Parathyroid adenoma (tissue), 2 donors: ENCODE measurements around the gene AGXT2.

Experiments used
- H2AFZ ChIP-seq: fragments of 300-600 bp; sonication (generic); one replicate; pipeline ENCODE4 v1.7.0; 2017; ENCODE audit warnings: antibody characterized with exemption, mild to moderate bottlenecking
- H3K27ac ChIP-seq: fragments of 300-600 bp; sonication (generic); one replicate; pipeline ENCODE4 v1.7.0; 2017
- H3K27me3 ChIP-seq: fragments of 300-600 bp; sonication (generic); one replicate; pipeline ENCODE4 v1.7.0; 2017; ENCODE audit warnings: low read length; ENCODE audit not compliant: control insufficient read depth, insufficient read depth
- H3K36me3 ChIP-seq: fragments of 300-600 bp; sonication (generic); one replicate; pipeline ENCODE4 v1.7.0; 2017; ENCODE audit warnings: low read length; ENCODE audit not compliant: control insufficient read depth, insufficient read depth
- H3K4me1 ChIP-seq: fragments of 300-600 bp; sonication (generic); one replicate; pipeline ENCODE4 v1.7.0; 2017; ENCODE audit warnings: control low read depth
- H3K4me2 ChIP-seq: fragments of 300-600 bp; sonication (generic); one replicate; pipeline ENCODE4 v1.7.0; 2017; ENCODE audit warnings: low read length
- H3K4me3 ChIP-seq: fragments of 300-600 bp; sonication (generic); one replicate; pipeline ENCODE4 v1.7.0; 2017; ENCODE audit warnings: low read depth, low read length
- H3K79me2 ChIP-seq: fragments of 300-600 bp; sonication (generic); one replicate; pipeline ENCODE4 v1.7.0; 2017; ENCODE audit warnings: control low read depth
- H3K9ac ChIP-seq: fragments of 300-600 bp; sonication (generic); one replicate; pipeline ENCODE4 v1.7.0; 2017; ENCODE audit warnings: mild to moderate bottlenecking
- H3K9me3 ChIP-seq: fragments of 300-600 bp; sonication (generic); one replicate; pipeline ENCODE4 v1.7.0; 2017; ENCODE audit warnings: low read length; ENCODE audit not compliant: control insufficient read depth
- TF ChIP-seq, protein P1 (sequence below): fragments of 300-600 bp; sonication (generic); IDR thresholded peaks from one replicate; pipeline ENCODE4 v1.7.0; 2017; ENCODE audit warnings: antibody characterized with exemption, mild to moderate bottlenecking
- donor health status: primary hyperparathyroidism.

The AGXT2 gene

GRCh38 chr5:35059251-35059650 lies 11.5 kb upstream of the AGXT2 start:
- H3K9me3 ChIP-seq: no peaks in the 10 kb centered on the region
- no peak overlapping the region for H3K27ac ChIP-seq
- no peaks in the 10 kb centered on the region for H3K4me1 ChIP-seq
- H3K4me3 ChIP-seq: no peak overlapping the region
- H3K9ac ChIP-seq: no peak overlapping the region
- TF ChIP-seq, protein P1, sequence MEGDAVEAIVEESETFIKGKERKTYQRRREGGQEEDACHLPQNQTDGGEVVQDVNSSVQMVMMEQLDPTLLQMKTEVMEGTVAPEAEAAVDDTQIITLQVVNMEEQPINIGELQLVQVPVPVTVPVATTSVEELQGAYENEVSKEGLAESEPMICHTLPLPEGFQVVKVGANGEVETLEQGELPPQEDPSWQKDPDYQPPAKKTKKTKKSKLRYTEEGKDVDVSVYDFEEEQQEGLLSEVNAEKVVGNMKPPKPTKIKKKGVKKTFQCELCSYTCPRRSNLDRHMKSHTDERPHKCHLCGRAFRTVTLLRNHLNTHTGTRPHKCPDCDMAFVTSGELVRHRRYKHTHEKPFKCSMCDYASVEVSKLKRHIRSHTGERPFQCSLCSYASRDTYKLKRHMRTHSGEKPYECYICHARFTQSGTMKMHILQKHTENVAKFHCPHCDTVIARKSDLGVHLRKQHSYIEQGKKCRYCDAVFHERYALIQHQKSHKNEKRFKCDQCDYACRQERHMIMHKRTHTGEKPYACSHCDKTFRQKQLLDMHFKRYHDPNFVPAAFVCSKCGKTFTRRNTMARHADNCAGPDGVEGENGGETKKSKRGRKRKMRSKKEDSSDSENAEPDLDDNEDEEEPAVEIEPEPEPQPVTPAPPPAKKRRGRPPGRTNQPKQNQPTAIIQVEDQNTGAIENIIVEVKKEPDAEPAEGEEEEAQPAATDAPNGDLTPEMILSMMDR: no peak
- no peaks in the 10 kb centered on the region for H3K27me3 ChIP-seq
- no peak overlapping the region for H2AFZ ChIP-seq
- H3K36me3 ChIP-seq: no peaks in the 10 kb centered on the region
- no peaks in the 10 kb centered on the region for H3K79me2 ChIP-seq
- no peak overlapping the region for H3K4me2 ChIP-seq

DNA sequence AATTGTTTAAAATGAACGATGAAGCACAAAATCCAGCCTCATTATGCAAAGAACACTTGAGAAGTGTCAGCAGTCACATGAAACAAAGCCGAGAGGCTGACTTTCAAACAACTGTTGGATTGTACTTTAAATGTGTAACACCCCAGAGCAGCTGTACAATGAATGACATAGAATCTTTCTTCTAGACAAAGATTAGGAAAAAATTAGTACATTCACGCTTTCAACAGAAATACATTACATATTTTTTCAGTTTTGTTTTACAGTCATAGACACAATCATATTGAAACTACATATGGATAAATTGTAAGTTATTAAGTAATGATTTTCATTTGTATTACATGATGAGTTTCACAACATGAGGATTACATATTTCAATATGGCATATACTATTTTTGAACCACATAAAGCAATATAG lies 10.6 kb upstream of the AGXT2 start:
- Histone ChIP-seq H2AFZ (no peak overlapping the region), H3K4me3 (no peak overlapping the region), H3K36me3 (no peaks in the 10 kb centered on the region), H3K4me2 (no peak overlapping the region), H3K27me3 (no peaks in the 10 kb centered on the region), H3K4me1 (no peaks in the 10 kb centered on the region), H3K79me2 (no peaks in the 10 kb centered on the region), H3K27ac (no peak overlapping the region), H3K9ac (no peak overlapping the region), H3K9me3 (no peaks in the 10 kb centered on the region)
- TF ChIP-seq, protein P1: no peak

GRCh38 chr5:35056686-35057085 lies 8.9 kb upstream of the AGXT2 start:
- TF ChIP-seq, protein P1: no peak
- no peaks in the 10 kb centered on the region for H3K36me3 ChIP-seq
- H3K9me3 ChIP-seq: no peaks in the 10 kb centered on the region
- no peaks in the 10 kb centered on the region for H3K27me3 ChIP-seq
- H3K4me1 ChIP-seq: no peaks in the 10 kb centered on the region
- H3K4me3 ChIP-seq: no peak overlapping the region
- no peaks in the 10 kb centered on the region for H3K79me2 ChIP-seq
- no peak overlapping the region for H2AFZ ChIP-seq
- no peak overlapping the region for H3K27ac ChIP-seq
- no peak overlapping the region for H3K9ac ChIP-seq
- no peak overlapping the region for H3K4me2 ChIP-seq

- Histone ChIP-seq H3K36me3 (no peaks in the 10 kb centered on the region), H3K79me2 (no peaks in the 10 kb centered on the region), H3K9ac (no peak overlapping the region), H2AFZ (no peak overlapping the region), H3K4me3 (no peak overlapping the region), H3K4me2 (no peak overlapping the region), H3K4me1 (no peaks in the 10 kb centered on the region), H3K27ac (no peak overlapping the region), H3K9me3 (no peaks in the 10 kb centered on the region), H3K27me3 (no peaks in the 10 kb centered on the region)
- TF ChIP-seq, protein P1: no peak
These were observed 5.1 kb upstream of the AGXT2 start for GRCh38 chr5:35052838-35053237.

DNA sequence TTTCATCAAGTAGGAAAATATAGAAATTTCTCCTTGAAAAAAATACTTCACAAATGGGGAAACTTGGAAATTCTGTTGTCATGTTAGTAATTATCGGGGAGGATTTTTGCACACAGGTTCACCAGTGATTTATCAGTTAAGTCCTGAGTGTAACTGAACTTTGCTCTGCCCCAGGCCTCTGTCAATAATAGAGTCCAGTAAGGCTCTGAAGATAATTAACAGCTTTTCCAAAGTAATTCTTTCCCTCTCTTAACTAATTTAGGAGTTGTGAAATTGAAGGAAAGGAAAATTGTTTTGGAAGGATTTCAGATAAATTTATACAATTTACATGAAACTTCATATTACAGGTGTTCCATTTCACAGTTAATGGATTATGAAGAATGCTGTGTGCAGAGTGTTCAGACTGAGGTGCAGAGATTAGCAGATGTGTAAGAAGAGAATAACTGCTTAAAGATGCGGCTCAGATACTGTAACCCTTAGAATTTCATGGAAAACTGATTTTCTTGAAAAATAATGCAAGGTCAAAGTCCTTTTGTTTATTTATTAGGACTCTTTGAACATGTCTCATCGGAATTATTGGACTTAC lies 2.9 kb upstream of the AGXT2 start:
- Histone ChIP-seq H3K79me2 (no peaks in the 10 kb centered on the region), H3K27me3 (no peaks in the 10 kb centered on the region), H3K4me3 (no peak overlapping the region), H3K9ac (no peak overlapping the region), H2AFZ (no peak overlapping the region), H3K4me1 (no peaks in the 10 kb centered on the region), H3K36me3 (no peaks in the 10 kb centered on the region), H3K27ac (no peak overlapping the region), H3K4me2 (no peak overlapping the region), H3K9me3 (no peaks in the 10 kb centered on the region)
- TF ChIP-seq, protein P1: no peak
